Neutrophil (primary cell): ENCODE measurements around the gene ZNF277.

Experiments
- H3K27ac ChIP-seq: fragments of 200-600 bp; sonication (generic); 2 replicates; pipeline ENCODE4 v1.5.1; 2016; ENCODE audit warnings: mild to moderate bottlenecking, moderate library complexity
- H3K27me3 ChIP-seq: fragments of 200-600 bp; sonication (generic); 2 replicates; pipeline ENCODE4 v1.6.0; 2016; ENCODE audit warnings: mild to moderate bottlenecking
- H3K36me3 ChIP-seq: fragments of 200-600 bp; sonication (generic); 2 replicates; pipeline ENCODE4 v1.5.1; 2017
- H3K4me1 ChIP-seq, 2 experiments: fragments of 200-600 bp in 1 of 2; sonication (generic) in 1 of 2; 1 replicate in 1 of 2; 2 replicates in 1 of 2; pipeline versions ENCODE4 v1.5.1 to v1.6.1; 2013 to 2016; ENCODE audit warnings: low read depth in 1 of 2, low read length in 1 of 2, mild to moderate bottlenecking in 1 of 2, moderate library complexity in 1 of 2; ENCODE audit not compliant: control insufficient read depth in 1 of 2, insufficient read depth in 1 of 2
- H3K4me3 ChIP-seq, 2 experiments: fragments of 200-600 bp in 1 of 2; sonication (generic) in 1 of 2; 1 replicate in 1 of 2; 2 replicates in 1 of 2; pipeline ENCODE4 v1.5.1; 2013 to 2016; ENCODE audit warnings: low read depth in 1 of 2, low read length in 1 of 2, mild to moderate bottlenecking in 1 of 2, moderate library complexity in 1 of 2
- H3K9me3 ChIP-seq: fragments of 200-600 bp; sonication (generic); 2 replicates; pipeline ENCODE4 v1.5.1; 2016
- TF ChIP-seq, protein P1 (sequence below): fragments of 200-600 bp; sonication (generic); IDR thresholded peaks from 2 replicates; pipeline ENCODE4 v1.5.1; 2016; ENCODE audit warnings: antibody characterized with exemption

ZNF277 gene

DNA sequence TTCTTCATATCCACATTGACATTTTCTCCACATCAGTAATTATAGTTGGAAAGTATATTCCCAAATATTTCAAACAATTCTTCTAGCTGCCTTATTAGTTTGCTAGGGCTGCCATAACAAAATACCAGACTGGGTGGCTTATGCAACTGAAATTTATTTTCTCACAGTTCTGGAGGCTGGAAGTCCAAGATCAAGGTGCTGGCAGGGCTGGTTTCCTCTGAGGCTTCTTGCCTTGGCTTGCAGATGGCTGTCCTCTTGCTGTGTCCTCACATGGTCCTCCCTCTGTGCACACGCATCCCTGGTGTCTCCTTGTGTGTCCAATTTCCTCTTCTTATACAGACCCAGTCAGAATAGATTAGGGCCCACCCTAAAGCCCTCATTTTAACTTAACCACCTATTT, 34.8 kb upstream of the ZNF277 start:
- H3K36me3 ChIP-seq, result no peaks in the 10 kb centered on the region
- no peak overlapping the region for H3K27ac ChIP-seq
- no peaks in the 10 kb centered on the region for H3K27me3 ChIP-seq
- H3K4me3 ChIP-seq, result no peak overlapping the region
- TF ChIP-seq, protein P1, sequence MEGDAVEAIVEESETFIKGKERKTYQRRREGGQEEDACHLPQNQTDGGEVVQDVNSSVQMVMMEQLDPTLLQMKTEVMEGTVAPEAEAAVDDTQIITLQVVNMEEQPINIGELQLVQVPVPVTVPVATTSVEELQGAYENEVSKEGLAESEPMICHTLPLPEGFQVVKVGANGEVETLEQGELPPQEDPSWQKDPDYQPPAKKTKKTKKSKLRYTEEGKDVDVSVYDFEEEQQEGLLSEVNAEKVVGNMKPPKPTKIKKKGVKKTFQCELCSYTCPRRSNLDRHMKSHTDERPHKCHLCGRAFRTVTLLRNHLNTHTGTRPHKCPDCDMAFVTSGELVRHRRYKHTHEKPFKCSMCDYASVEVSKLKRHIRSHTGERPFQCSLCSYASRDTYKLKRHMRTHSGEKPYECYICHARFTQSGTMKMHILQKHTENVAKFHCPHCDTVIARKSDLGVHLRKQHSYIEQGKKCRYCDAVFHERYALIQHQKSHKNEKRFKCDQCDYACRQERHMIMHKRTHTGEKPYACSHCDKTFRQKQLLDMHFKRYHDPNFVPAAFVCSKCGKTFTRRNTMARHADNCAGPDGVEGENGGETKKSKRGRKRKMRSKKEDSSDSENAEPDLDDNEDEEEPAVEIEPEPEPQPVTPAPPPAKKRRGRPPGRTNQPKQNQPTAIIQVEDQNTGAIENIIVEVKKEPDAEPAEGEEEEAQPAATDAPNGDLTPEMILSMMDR, result no peak
- H3K4me1 ChIP-seq, result no peaks in the 10 kb centered on the region
- H3K9me3 ChIP-seq, result no peaks in the 10 kb centered on the region

DNA sequence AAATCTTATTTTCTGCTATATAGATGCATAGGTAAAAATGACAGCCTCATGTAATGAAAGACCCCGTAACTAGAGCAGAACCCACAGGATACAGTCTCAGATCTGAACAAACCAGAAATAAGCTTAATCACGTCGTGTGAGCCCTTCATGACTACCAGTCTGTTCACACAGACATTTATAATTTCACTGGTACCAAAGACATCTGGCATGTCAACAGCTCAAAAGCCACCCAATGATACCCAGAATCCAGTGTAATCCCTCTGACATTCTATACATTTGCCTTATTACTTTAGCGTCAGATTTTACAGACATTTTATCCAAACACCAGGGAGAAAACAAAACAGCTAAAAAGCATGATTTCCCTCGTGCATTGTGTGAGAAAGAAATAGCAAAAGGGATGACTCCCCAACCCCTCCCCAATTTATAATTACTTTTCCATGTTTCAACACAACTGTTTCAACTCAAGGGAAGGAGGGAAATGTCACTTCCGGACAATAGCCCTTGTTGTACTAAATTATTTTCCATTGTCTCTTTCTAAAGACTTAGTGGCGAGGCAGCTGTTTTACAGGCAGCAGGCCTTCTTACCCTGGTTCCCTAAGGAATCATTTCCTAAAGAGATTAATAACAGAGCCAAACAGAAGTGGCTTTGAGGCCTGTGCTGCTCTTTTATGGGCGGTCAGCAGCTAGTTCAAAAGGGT, 33.5 kb upstream of the ZNF277 start:
- TF ChIP-seq, protein P1, result no peak
- no peak overlapping the region for H3K27ac ChIP-seq

DNA sequence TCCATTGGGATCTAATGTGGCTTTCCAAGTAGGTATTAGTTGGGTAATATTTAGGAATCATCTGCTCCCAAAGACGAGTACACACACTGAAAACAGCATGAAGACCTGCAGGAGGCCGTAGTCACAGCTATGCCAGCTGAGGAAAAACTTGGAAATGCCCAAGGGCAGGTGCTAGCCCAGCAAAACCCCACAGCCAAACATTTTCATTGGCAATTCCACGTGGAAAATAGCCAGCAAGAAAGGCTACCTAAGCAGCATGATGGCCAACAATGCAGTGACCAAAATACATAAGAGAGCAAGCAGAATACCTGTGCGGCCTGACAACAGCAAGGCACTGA, 33.0 kb upstream of the ZNF277 start:
- Histone ChIP-seq H3K27me3 (no peaks in the 10 kb centered on the region), H3K27ac (no peak overlapping the region), H3K36me3 (no peaks in the 10 kb centered on the region), H3K4me1 (no peaks in the 10 kb centered on the region), H3K4me3 (no peak overlapping the region), H3K9me3 (no peaks in the 10 kb centered on the region)
- TF ChIP-seq, protein P1, result no peak

More for the DNA sequence above, 33.5 kb upstream of the ZNF277 start:
- H3K9me3 ChIP-seq, result no peaks in the 10 kb centered on the region
- H3K27me3 ChIP-seq, result no peaks in the 10 kb centered on the region
- H3K4me3 ChIP-seq, result no peak overlapping the region
- no peaks in the 10 kb centered on the region for H3K4me1 ChIP-seq
- no peaks in the 10 kb centered on the region for H3K36me3 ChIP-seq

DNA sequence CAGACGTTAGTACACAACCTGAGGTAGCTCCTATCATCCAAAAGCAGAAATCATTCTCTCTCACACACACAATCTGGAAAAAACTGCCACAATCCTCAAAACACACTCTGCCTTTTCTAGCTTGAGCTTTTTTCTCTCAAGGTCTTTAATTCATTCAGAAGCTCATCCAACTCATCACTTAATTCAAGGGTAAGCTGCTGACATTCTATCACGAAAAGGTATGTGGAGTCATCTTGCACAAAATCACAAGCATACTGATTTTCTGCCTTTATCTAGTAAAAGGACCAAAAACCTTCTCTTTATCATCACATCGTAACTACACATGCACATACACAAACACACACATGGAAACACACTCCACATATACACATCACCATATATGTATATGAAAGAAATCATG, 32.3 kb upstream of the ZNF277 start:
- Histone ChIP-seq H3K4me3 (no peak overlapping the region), H3K9me3 (no peaks in the 10 kb centered on the region), H3K4me1 (no peaks in the 10 kb centered on the region), H3K36me3 (no peaks in the 10 kb centered on the region), H3K27ac (no peak overlapping the region), H3K27me3 (no peaks in the 10 kb centered on the region)
- TF ChIP-seq, protein P1, result no peak

DNA sequence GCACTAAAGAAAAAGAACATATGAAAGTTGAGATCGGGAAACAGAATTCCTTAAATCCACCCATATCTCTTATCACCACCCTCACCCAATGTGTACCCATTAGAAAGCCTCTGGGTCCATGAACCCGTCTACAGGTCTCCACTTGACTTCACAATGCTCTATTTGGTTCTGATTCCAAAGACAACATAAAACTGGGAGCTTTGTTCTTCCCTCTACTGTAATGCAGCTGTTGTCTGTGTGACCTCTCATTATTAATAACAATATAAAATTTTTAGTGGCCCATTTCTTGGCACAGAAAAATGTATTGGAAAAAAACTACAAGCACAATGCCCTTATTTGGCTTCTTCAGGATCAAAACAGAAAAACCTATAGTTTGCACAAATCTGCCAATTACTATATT, 30.3 kb upstream of the ZNF277 start:
- TF ChIP-seq, protein P1, result no peak
- no peaks in the 10 kb centered on the region for H3K4me1 ChIP-seq
- no peak overlapping the region for H3K27ac ChIP-seq
- H3K27me3 ChIP-seq, result no peaks in the 10 kb centered on the region
- H3K4me3 ChIP-seq, result no peak overlapping the region
- no peaks in the 10 kb centered on the region for H3K9me3 ChIP-seq
- no peaks in the 10 kb centered on the region for H3K36me3 ChIP-seq
